GM21723 (cell line): ENCODE results near the gene SNAP91.
"Not testable (repeated sequence)": the region's sequence is repeated elsewhere in the genome, so short reads cannot be mapped to it uniquely, and the experiment has no call there.

ENCODE experiments used
- ATAC-seq: cut with Tn5 transposase; IDR thresholded peaks from one replicate; pipeline ENCODE4 v1.9.1; 2021; ENCODE audit warnings: mild to moderate bottlenecking, moderate library complexity; ENCODE audit not compliant: unreplicated experiment

SNAP91 gene

GRCh38 chr6:83708970-83709747, at the start of gene SNAP91:
SNAP91 (minus strand) TSS chr6:83709101; CDS start chr6:83707927, 1,174 bp downstream.
- ATAC-seq, result no peak

GRCh38 chr6:83758533-83758932, 49.6 kb upstream of the SNAP91 start:
- no peak for ATAC-seq

- ATAC-seq, result no peak
Observed at GRCh38 chr6:83757021-83757420, 48.1 kb upstream of the SNAP91 start.

GRCh38 chr6:83756565-83756964, 47.7 kb upstream of the SNAP91 start:
- no peak for ATAC-seq

- ATAC-seq, result not testable (repeated sequence)
Observed at GRCh38 chr6:83752375-83752774, 43.5 kb upstream of the SNAP91 start.

GRCh38 chr6:83741089-83741488, 32.2 kb upstream of the SNAP91 start:
- ATAC-seq, result no peak

GRCh38 chr6:83735461-83735860, 26.6 kb upstream of the SNAP91 start:
- ATAC-seq, result no peak

- no peak for ATAC-seq
Observed at GRCh38 chr6:83729871-83730270, 21.0 kb upstream of the SNAP91 start.

- no peak for ATAC-seq
Observed at GRCh38 chr6:83722876-83723275, 14.0 kb upstream of the SNAP91 start.

- ATAC-seq, result no peak
Observed at GRCh38 chr6:83717809-83718208, 8.9 kb upstream of the SNAP91 start.

- no peak for ATAC-seq
Observed at GRCh38 chr6:83711958-83712357, 3.1 kb upstream of the SNAP91 start.

GRCh38 chr6:83709748-83710050, 798 bp upstream of the SNAP91 start:
- no peak for ATAC-seq

GRCh38 chr6:83708546-83708969, 343 bp downstream of the SNAP91 start:
- no peak for ATAC-seq

GRCh38 chr6:83707829-83708545, 914 bp downstream of the SNAP91 start:
- no peak for ATAC-seq

- no peak for ATAC-seq
Observed at GRCh38 chr6:83702749-83703148, 6.2 kb downstream of the SNAP91 start.

GRCh38 chr6:83702077-83702476, 6.8 kb downstream of the SNAP91 start:
- ATAC-seq, result no peak

- no peak for ATAC-seq
Observed at GRCh38 chr6:83696674-83697073, 12.2 kb downstream of the SNAP91 start.

- no peak for ATAC-seq
Observed at GRCh38 chr6:83685481-83685880, 23.4 kb downstream of the SNAP91 start.

- no peak for ATAC-seq
Observed at GRCh38 chr6:83677791-83678190, 31.1 kb downstream of the SNAP91 start.

- ATAC-seq, result no peak
Observed at GRCh38 chr6:83637953-83638352, 70.9 kb downstream of the SNAP91 start.

GRCh38 chr6:83636800-83637199, 72.1 kb downstream of the SNAP91 start:
- ATAC-seq, result no peak

GRCh38 chr6:83633609-83634008, 75.3 kb downstream of the SNAP91 start:
- no peak for ATAC-seq
